K562 (cell line): ENCODE results near the gene AHR. TPM values are rescaled to one million over a fixed set of nuclear protein-coding genes. Genes with fewer than 3 reads are reported as not detected.

Experiments used
- ATAC-seq: fragments of 200-7000 bp; cut with Tn5 transposase; 3 replicates; pipeline ENCODE4 v1.9.1; 2020; ENCODE audit warnings: moderate library complexity
- BruUV-seq: library from RNA; stranded (reverse); fragments of 400-500 nt; replicated peaks from 2 replicates; lab custom pipeline; 2021; lab: Mats Ljungman, UMichigan
- CTCF ChIA-PET: fragments of 300-600 bp; formaldehyde crosslinking; extraction: SDS; loops from one replicate; lab custom pipeline; 2021; ENCODE audit warnings: low intra/inter-chr PET ratio; lab: Yijun Ruan, JAX
- POLR2A ChIA-PET: fragments of 300-600, 350-650 bp; sonication (Branson Sonifier 250); formaldehyde crosslinking; extraction: SDS; loops from one replicate; lab custom pipeline; 2021; ENCODE audit warnings: antibody characterized with exemption, inconsistent platforms; lab: Yijun Ruan, JAX
- DNase-seq, 4 experiments: peaks; one replicate each; pipeline versions ENCODE4 v3.0.0 to v3.0.0-alpha.2; 2011 to 2018; ENCODE audit warnings: low spot score in 3 of 4, mixed read lengths in 3 of 4; ENCODE audit errors: extremely low read depth in 1 of 4
- FAIRE-seq: peaks from 2 replicates; lab custom pipeline; 2011; peaks lifted over from hg19 to GRCh38; lab: Jason Lieb, UNC
- H2AFZ ChIP-seq: 2 replicates; pipeline ENCODE4 v1.6.0; 2011; ENCODE audit warnings: low read depth, low read length, control low read depth, inconsistent platforms
- H3K27ac ChIP-seq: fragments of 200-600 bp; 3 replicates; pipeline ENCODE4 v1.8.0; 2011; ENCODE audit warnings: low read depth, mild to moderate bottlenecking, control low read depth, inconsistent platforms, low read length, moderate library complexity, mixed read lengths; ENCODE audit errors: extremely low read depth
- H3K27me3 ChIP-seq, 2 experiments: fragments of 300-600 bp in 1 of 2; 2 replicates in 1 of 2; 3 replicates in 1 of 2; pipeline versions ENCODE4 v1.6.0 to v1.8.0; 2011; ENCODE audit warnings: inconsistent platforms in 2 of 2, low read length in 2 of 2, mild to moderate bottlenecking in 1 of 2, mixed read lengths in 1 of 2, moderate library complexity in 1 of 2; ENCODE audit not compliant: control insufficient read depth in 2 of 2, insufficient read depth in 2 of 2
- H3K36me3 ChIP-seq: fragments of 300-600 bp; 3 replicates; pipeline ENCODE4 v1.8.0; 2011; ENCODE audit warnings: mild to moderate bottlenecking, low read length, inconsistent platforms; ENCODE audit not compliant: control insufficient read depth, insufficient read depth
- H3K4me1 ChIP-seq, 2 experiments: fragments of 200-600 bp in 1 of 2; replicated peaks in 1 of 2; 2 replicates in 1 of 2; 3 replicates in 1 of 2; pipeline versions ENCODE4 v1.5.1 to v1.8.0; 2011; ENCODE audit warnings: inconsistent platforms in 2 of 2, low read length in 2 of 2, mild to moderate bottlenecking in 1 of 2, mixed read lengths in 1 of 2, moderate library complexity in 1 of 2; ENCODE audit not compliant: control insufficient read depth in 2 of 2, insufficient read depth in 2 of 2
- H3K4me2 ChIP-seq: 2 replicates; pipeline ENCODE4 v1.6.1; 2011; ENCODE audit warnings: low read length, control low read depth, inconsistent platforms, mixed read lengths; ENCODE audit not compliant: insufficient read depth
- H3K4me3 ChIP-seq: fragments of 200-600 bp; sonication (generic), shearing (Covaris generic); 2 replicates; pipeline ENCODE4 v1.5.1; 2016; ENCODE audit warnings: control low read depth, inconsistent platforms
- H3K79me2 ChIP-seq: fragments of 200-600 bp; 3 replicates; pipeline ENCODE4 v1.8.0; 2011; ENCODE audit warnings: low read length, inconsistent platforms; ENCODE audit not compliant: control insufficient read depth, insufficient read depth
- H3K9ac ChIP-seq, 2 experiments: 2 replicates each; pipeline versions ENCODE4 v1.6.0 to v1.6.1; 2011; ENCODE audit warnings: low read depth in 2 of 2, low read length in 2 of 2, control low read depth in 1 of 2, inconsistent platforms in 1 of 2, mild to moderate bottlenecking in 1 of 2, mixed read lengths in 1 of 2; ENCODE audit not compliant: insufficient read depth in 1 of 2
- H3K9me1 ChIP-seq: one replicate; pipeline ENCODE4 v1.6.0; 2011; ENCODE audit warnings: inconsistent platforms, mild to moderate bottlenecking, low read length, moderate library complexity; ENCODE audit not compliant: control insufficient read depth, insufficient read depth
- H3K9me3 ChIP-seq: replicated peaks from 2 replicates; pipeline ENCODE4 v1.5.1; 2011; ENCODE audit warnings: low read depth, low read length, inconsistent platforms; ENCODE audit not compliant: control insufficient read depth, insufficient read depth
- H4K20me1 ChIP-seq: replicated peaks from 2 replicates; pipeline ENCODE4 v1.6.1; 2011; ENCODE audit warnings: low read length, inconsistent platforms, mixed read lengths; ENCODE audit not compliant: control insufficient read depth, insufficient read depth
- ARID4B ChIP-seq: sonication (generic); formaldehyde crosslinking; IDR thresholded peaks from 2 replicates; pipeline ENCODE4 v1.8.0; 2022; ENCODE audit warnings: mild to moderate bottlenecking, missing genetic modification reagents
- FOXK2 ChIP-seq, 2 experiments: fragments of 450-650 bp; IDR thresholded peaks in 1 of 2; conservative IDR thresholded peaks in 1 of 2; 2 replicates each; pipeline ENCODE4 v1.6.1; 2016; ENCODE audit warnings: low read depth in 2 of 2, mild to moderate bottlenecking in 1 of 2
- GABPA ChIP-seq: fragments of 200-800 bp; sonication (Bioruptor generic); conservative IDR thresholded peaks from 2 replicates; pipeline ENCODE4 v1.6.1; 2016; ENCODE audit warnings: low read depth, missing genetic modification characterization, missing compliant biosample characterization
- LEF1 ChIP-seq: fragments of 450-650 bp; IDR thresholded peaks from 2 replicates; pipeline ENCODE4 v1.6.1; 2016; ENCODE audit warnings: mild to moderate bottlenecking
- PHF8 ChIP-seq: fragments of 200-600 bp; sonication (generic); IDR thresholded peaks from 2 replicates; pipeline ENCODE4 v1.6.1; 2012; ENCODE audit warnings: mixed run types, mild to moderate bottlenecking, inconsistent platforms, low read length, moderate library complexity, borderline replicate concordance
- TAF7 ChIP-seq: fragments of 450-650 bp; IDR thresholded peaks from 2 replicates; pipeline ENCODE4 v1.6.1; 2016; ENCODE audit warnings: missing genetic modification characterization, missing compliant biosample characterization
- ZNF224 ChIP-seq: sonication (generic); formaldehyde crosslinking; IDR thresholded peaks from 2 replicates; pipeline ENCODE4 v1.8.0; 2022; ENCODE audit warnings: mild to moderate bottlenecking, missing genetic modification reagents
- ZNF316 ChIP-seq: fragments of 450-650 bp; IDR thresholded peaks from 2 replicates; pipeline ENCODE4 v1.6.1; 2016
- whole genome bisulfite sequencing: fragments of 100-300 bp; shearing (Covaris generic); methylation state at CpG from one replicate; pipeline ENCODE4 v1.1.6; 2016; ENCODE audit warnings: low coverage, mixed read lengths; ENCODE audit not compliant: insufficient coverage; ENCODE audit errors: missing lambda C conversion rate; 5-methylcytosine and 5-hydroxymethylcytosine counted together
- in situ Hi-C: fragments of 300-500 bp; cut with MboI; formaldehyde crosslinking; loops from 4 replicates; pipeline ENCODE4 v1.15.0; 2018; ENCODE audit warnings: inconsistent platforms, mixed read lengths
- intact Hi-C: fragments of 100-400 bp; cut with micrococcal nuclease; formaldehyde crosslinking; loops from 2 replicates; pipeline ENCODE4 v1.14.2; 2022
- polyA plus RNA-seq, 8 experiments: library from polyadenylated mRNA; depleted of rRNA in 4 of 8; stranded (reverse) in 5 of 8; unstranded in 3 of 8; fragments of >200 nt; fragmentation: Nextera tagmentation in 2 of 8; fragmentation: Illumina TruSeq in 1 of 8; extraction: Ambion mirVana in 2 of 8; extraction: Trizol in 1 of 8; gene quantifications; 2 replicates each; pipeline versions ENCODE4 v1.2.1 to v1.2.3, GENCODE V29; 2011 to 2014; ENCODE audit warnings: inconsistent platforms in 1 of 8, missing spikeins in 1 of 8
- total RNA-seq, 7 experiments: library from RNA; depleted of rRNA in 6 of 7; stranded (reverse); fragments of >200 nt in 6 of 7; fragmentation: Illumina TruSeq in 2 of 7; extraction: Trizol in 2 of 7; gene quantifications; 2 replicates each; pipeline versions ENCODE4 v1.2.1 to v1.2.3, GENCODE V29; 2011 to 2021; ENCODE audit warnings: low replicate concordance in 1 of 7

The AHR gene
- total and polyA plus RNA-seq, 9 of the 15 experiments (the other 6 are each of a cell fraction or from before 2014, with no cell fraction given), result 0.16 TPM; not detected in 8

GRCh38 chr7:17300012-17300411 lies 1.6 kb downstream of the AHR start (continued):
- no peak for TF ChIP-seq TAF7 (tag)
- TF ChIP-seq PHF8, result no peak
- TF ChIP-seq LEF1, result no peak
- no peak for TF ChIP-seq FOXK2 (conservative IDR thresholded peaks at IDR 0.05 in 1 of 2, IDR thresholded peaks at IDR 0.05 in 1 of 2; ENCODE audit: low read depth in 2 of 2)

- in situ Hi-C loops, result no loop called here
- TF ChIP-seq ZNF316 (peak; percentile 37; the same call in 1 of the 2 replicates), GABPA (no peak), ARID4B (CRISPR knock-in tag) (no peak), ZNF224 (CRISPR knock-in tag) (no peak)
- BruUV-seq, result no TSS peak
- 17% methylated on average over 1 of the region's 1 CpG for WGBS
- Histone ChIP-seq H3K27me3 (no peaks in the 10 kb centered on the region), H3K4me2 (no peak overlapping the region), H3K9me3 (no peaks in the 10 kb centered on the region), H4K20me1 (no peaks in the 10 kb centered on the region), H3K79me2 (no peaks in the 10 kb centered on the region), H3K36me3 (no peaks in the 10 kb centered on the region), H3K4me1 (no peaks in the 10 kb centered on the region), H3K27ac (no peak overlapping the region), H2AFZ (no peak overlapping the region), H3K4me3 (no peak overlapping the region), H3K9me1 (no peaks in the 10 kb centered on the region), H3K9ac (no peak overlapping the region)
- FAIRE-seq (no peak), ATAC-seq (no peak), DNase-seq (no peak)
- ChIA-PET CTCF (no interaction called here), POLR2A (no interaction called here)
- intact Hi-C loops, result loop anchor here (5.0 kb wide), 1 partner anchor 313 kb away; no protein-coding TSS in a partner anchor
These were observed 2.0 kb downstream of the AHR start for GRCh38 chr7:17300437-17300836.
